Fibroblast of skin of left quadriceps (primary cell): ENCODE data around the gene FAM81B.

Source experiments
- DNase-seq, 2 experiments: peaks; one replicate each; pipeline ENCODE4 v3.0.0-alpha.2; 2013; ENCODE audit warnings: low read depth in 2 of 2

FAM81B gene

GRCh38 chr5:95401626-95402025 is 10.5 kb downstream of the FAM81B start:
- no peak for DNase-seq

GRCh38 chr5:95403996-95404395 is 12.8 kb downstream of the FAM81B start:
- no peak for DNase-seq

- DNase-seq: peak; percentile 29 to 37
These were observed 15.4 kb downstream of the FAM81B start for GRCh38 chr5:95406426-95407090.

GRCh38 chr5:95410279-95410678 is 19.1 kb downstream of the FAM81B start:
- no peak for DNase-seq

GRCh38 chr5:95411474-95411873 is 20.3 kb downstream of the FAM81B start:
- DNase-seq: no peak

- no peak for DNase-seq
These were observed 23.3 kb downstream of the FAM81B start for GRCh38 chr5:95414451-95414850.

GRCh38 chr5:95417971-95418370 is 26.8 kb downstream of the FAM81B start:
- no peak for DNase-seq

GRCh38 chr5:95422838-95423237 is 31.7 kb downstream of the FAM81B start:
- peak; percentile 14 to 15 for DNase-seq

GRCh38 chr5:95424016-95424415 is 32.9 kb downstream of the FAM81B start:
- DNase-seq: no peak

GRCh38 chr5:95424526-95424925 is 33.4 kb downstream of the FAM81B start:
- no peak for DNase-seq

- no peak for DNase-seq
These were observed 35.1 kb downstream of the FAM81B start for GRCh38 chr5:95426227-95426626.

- DNase-seq: no peak
These were observed 41.6 kb downstream of the FAM81B start for GRCh38 chr5:95432779-95433178.

GRCh38 chr5:95439801-95440493 is 48.8 kb downstream of the FAM81B start:
- no peak for DNase-seq

- no peak for DNase-seq
These were observed 49.7 kb downstream of the FAM81B start for GRCh38 chr5:95440825-95441224.

- DNase-seq: no peak
These were observed 50.5 kb downstream of the FAM81B start for GRCh38 chr5:95441636-95442035.

- DNase-seq: no peak
These were observed 54.3 kb downstream of the FAM81B start for GRCh38 chr5:95445442-95445841.

GRCh38 chr5:95445995-95446394 is 54.8 kb downstream of the FAM81B start:
- peak; percentile 50 to 54 for DNase-seq

- DNase-seq: no peak
These were observed 55.5 kb downstream of the FAM81B start for GRCh38 chr5:95446560-95447221.

GRCh38 chr5:95447961-95448360 is 56.8 kb downstream of the FAM81B start:
- DNase-seq: no peak

GRCh38 chr5:95448789-95449188 is 57.6 kb downstream of the FAM81B start:
- DNase-seq: no peak

GRCh38 chr5:95449460-95449859 is 58.3 kb downstream of the FAM81B start:
- no peak for DNase-seq

GRCh38 chr5:95454536-95454935 is 63.4 kb downstream of the FAM81B start:
- no peak for DNase-seq

- no peak for DNase-seq
These were observed 69.5 kb downstream of the FAM81B start for GRCh38 chr5:95460665-95461064.
